ENCODE results near the gene EXO5.

DNA sequence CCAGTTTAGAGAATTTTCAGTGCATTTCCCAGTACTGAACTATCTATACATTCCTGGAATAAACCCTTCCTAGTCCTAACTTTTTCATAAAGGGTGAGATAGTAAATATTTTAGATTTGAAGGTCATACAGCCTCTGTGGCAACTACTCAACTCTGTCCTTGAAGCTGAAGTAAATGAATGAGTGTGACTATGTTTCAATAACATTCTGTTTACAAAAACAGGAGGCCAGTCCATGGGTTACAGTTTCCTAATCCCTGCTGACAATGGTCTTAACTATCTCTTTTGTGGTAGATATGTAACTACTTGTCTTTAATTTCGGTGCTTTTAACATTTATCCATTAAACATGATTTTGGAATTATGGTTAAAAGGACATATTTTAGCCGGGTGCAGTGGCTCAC lies 27.2 kb downstream of the EXO5 start:
- TF ChIP-seq KDM1A (IDR thresholded peaks at IDR 0.05; ENCODE audit: borderline replicate concordance, low read length) (no peak), POLR2AphosphoS5 (IDR thresholded peaks at IDR 0.05; ENCODE audit: low read depth, low read length) (no peak), ZNF274 (IDR thresholded peaks at IDR 0.05; ENCODE audit: borderline replicate concordance, extremely low read depth, low read length) (no peak), SIX5 (IDR thresholded peaks at IDR 0.05; ENCODE audit: low read depth, low read length) (no peak), EGR1 (IDR thresholded peaks at IDR 0.05; ENCODE audit: borderline replicate concordance, low read depth, low read length) (no peak), CEBPB (IDR thresholded peaks at IDR 0.05; ENCODE audit: low read depth, low read length) (no peak), CREB1 (IDR thresholded peaks at IDR 0.05) (no peak), POLR2A (IDR thresholded peaks at IDR 0.05; ENCODE audit: control extremely low read depth in 1 of 2, low read depth in 2 of 2, low read length in 2 of 2) (no peak), EP300 (IDR thresholded peaks at IDR 0.05; ENCODE audit: borderline replicate concordance in 1 of 2, low read depth in 2 of 2, low read length in 2 of 2) (no peak), GTF2F1 (IDR thresholded peaks at IDR 0.05; ENCODE audit: borderline replicate concordance, low read depth, low read length) (no peak)
- TF ChIP-seq, protein P1, sequence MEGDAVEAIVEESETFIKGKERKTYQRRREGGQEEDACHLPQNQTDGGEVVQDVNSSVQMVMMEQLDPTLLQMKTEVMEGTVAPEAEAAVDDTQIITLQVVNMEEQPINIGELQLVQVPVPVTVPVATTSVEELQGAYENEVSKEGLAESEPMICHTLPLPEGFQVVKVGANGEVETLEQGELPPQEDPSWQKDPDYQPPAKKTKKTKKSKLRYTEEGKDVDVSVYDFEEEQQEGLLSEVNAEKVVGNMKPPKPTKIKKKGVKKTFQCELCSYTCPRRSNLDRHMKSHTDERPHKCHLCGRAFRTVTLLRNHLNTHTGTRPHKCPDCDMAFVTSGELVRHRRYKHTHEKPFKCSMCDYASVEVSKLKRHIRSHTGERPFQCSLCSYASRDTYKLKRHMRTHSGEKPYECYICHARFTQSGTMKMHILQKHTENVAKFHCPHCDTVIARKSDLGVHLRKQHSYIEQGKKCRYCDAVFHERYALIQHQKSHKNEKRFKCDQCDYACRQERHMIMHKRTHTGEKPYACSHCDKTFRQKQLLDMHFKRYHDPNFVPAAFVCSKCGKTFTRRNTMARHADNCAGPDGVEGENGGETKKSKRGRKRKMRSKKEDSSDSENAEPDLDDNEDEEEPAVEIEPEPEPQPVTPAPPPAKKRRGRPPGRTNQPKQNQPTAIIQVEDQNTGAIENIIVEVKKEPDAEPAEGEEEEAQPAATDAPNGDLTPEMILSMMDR (IDR thresholded peaks at IDR 0.05; ENCODE audit: control extremely low read depth in 1 of 3, insufficient read depth in 1 of 3, low read depth in 1 of 3, low read length in 3 of 3), result no peak
- TF ChIP-seq, protein P2, sequence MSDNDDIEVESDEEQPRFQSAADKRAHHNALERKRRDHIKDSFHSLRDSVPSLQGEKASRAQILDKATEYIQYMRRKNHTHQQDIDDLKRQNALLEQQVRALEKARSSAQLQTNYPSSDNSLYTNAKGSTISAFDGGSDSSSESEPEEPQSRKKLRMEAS (IDR thresholded peaks at IDR 0.05), result no peak
